Loucy (cell line): ENCODE results near the gene CYP27B1.

ENCODE experiments used
- H2AFZ ChIP-seq: fragments of 200-600 bp; sonication (generic); 2 replicates; pipeline ENCODE4 v1.6.0; 2016; ENCODE audit warnings: antibody characterized with exemption, mild to moderate bottlenecking, low read length, moderate library complexity
- H3F3A ChIP-seq: fragments of 200-600 bp; 2 replicates; pipeline ENCODE4 v1.6.0; 2016; ENCODE audit warnings: antibody characterized with exemption, low read depth, mild to moderate bottlenecking
- H3K27me3 ChIP-seq: fragments of 200-600 bp; sonication (generic); 2 replicates; pipeline ENCODE4 v1.6.1; 2014; ENCODE audit warnings: low read length, mild to moderate bottlenecking; ENCODE audit not compliant: insufficient read depth, poor library complexity, severe bottlenecking
- H3K36me3 ChIP-seq: fragments of 200-600 bp; sonication (generic); 2 replicates; pipeline ENCODE4 v1.6.1; 2016; ENCODE audit warnings: low read length; ENCODE audit not compliant: insufficient read depth
- H3K4me1 ChIP-seq: fragments of 200-600 bp; sonication (generic); 2 replicates; pipeline ENCODE4 v1.5.1; 2014; ENCODE audit warnings: low read length, mild to moderate bottlenecking; ENCODE audit not compliant: insufficient read depth, poor library complexity, severe bottlenecking
- H3K4me2 ChIP-seq: fragments of 200-600 bp; sonication (generic); 2 replicates; pipeline ENCODE4 v1.6.0; 2014; ENCODE audit warnings: antibody characterized with exemption, low read length, low read depth, mild to moderate bottlenecking; ENCODE audit not compliant: poor library complexity, severe bottlenecking
- H3K4me3 ChIP-seq: fragments of 200-600 bp; sonication (generic); 2 replicates; pipeline ENCODE4 v1.5.1; 2014; ENCODE audit warnings: low read length, mild to moderate bottlenecking, mixed read lengths; ENCODE audit not compliant: poor library complexity, severe bottlenecking
- H3K79me2 ChIP-seq: fragments of 200-600 bp; sonication (generic); 2 replicates; pipeline ENCODE4 v1.6.1; 2014; ENCODE audit warnings: low read length; ENCODE audit not compliant: insufficient read depth
- H3K9ac ChIP-seq: fragments of 200-600 bp; sonication (generic); 2 replicates; pipeline ENCODE4 v1.6.0; 2014; ENCODE audit warnings: mild to moderate bottlenecking, low read depth, low read length, moderate library complexity; ENCODE audit not compliant: poor library complexity, severe bottlenecking
- H3K9me2 ChIP-seq: fragments of 200-600 bp; sonication (generic); replicated peaks from 2 replicates; pipeline ENCODE4 v1.6.1; 2016; ENCODE audit warnings: low read depth, low read length, mixed read lengths
- H3K9me3 ChIP-seq: fragments of 200-600 bp; sonication (generic); 2 replicates; pipeline ENCODE4 v1.6.1; 2014; ENCODE audit warnings: mild to moderate bottlenecking, antibody characterized with exemption, low read length, low read depth; ENCODE audit not compliant: insufficient read depth
- H4K20me1 ChIP-seq: fragments of 200-600 bp; sonication (generic); 2 replicates; pipeline ENCODE4 v1.6.0; 2014; ENCODE audit warnings: antibody characterized with exemption, low read length, mild to moderate bottlenecking; ENCODE audit not compliant: insufficient read depth, poor library complexity, severe bottlenecking
- EZH2phosphoT487 ChIP-seq: fragments of 200-600 bp; IDR thresholded peaks from 2 replicates; pipeline ENCODE4 v1.6.1; 2018; ENCODE audit warnings: antibody characterized with exemption, mild to moderate bottlenecking, moderate library complexity, borderline replicate concordance
- TF ChIP-seq, protein P1 (sequence below): fragments of 200-600 bp; sonication (generic); conservative IDR thresholded peaks from 2 replicates; pipeline ENCODE4 v1.5.1; 2014; ENCODE audit warnings: mild to moderate bottlenecking, antibody characterized with exemption, low read length

Gene CYP27B1

DNA sequence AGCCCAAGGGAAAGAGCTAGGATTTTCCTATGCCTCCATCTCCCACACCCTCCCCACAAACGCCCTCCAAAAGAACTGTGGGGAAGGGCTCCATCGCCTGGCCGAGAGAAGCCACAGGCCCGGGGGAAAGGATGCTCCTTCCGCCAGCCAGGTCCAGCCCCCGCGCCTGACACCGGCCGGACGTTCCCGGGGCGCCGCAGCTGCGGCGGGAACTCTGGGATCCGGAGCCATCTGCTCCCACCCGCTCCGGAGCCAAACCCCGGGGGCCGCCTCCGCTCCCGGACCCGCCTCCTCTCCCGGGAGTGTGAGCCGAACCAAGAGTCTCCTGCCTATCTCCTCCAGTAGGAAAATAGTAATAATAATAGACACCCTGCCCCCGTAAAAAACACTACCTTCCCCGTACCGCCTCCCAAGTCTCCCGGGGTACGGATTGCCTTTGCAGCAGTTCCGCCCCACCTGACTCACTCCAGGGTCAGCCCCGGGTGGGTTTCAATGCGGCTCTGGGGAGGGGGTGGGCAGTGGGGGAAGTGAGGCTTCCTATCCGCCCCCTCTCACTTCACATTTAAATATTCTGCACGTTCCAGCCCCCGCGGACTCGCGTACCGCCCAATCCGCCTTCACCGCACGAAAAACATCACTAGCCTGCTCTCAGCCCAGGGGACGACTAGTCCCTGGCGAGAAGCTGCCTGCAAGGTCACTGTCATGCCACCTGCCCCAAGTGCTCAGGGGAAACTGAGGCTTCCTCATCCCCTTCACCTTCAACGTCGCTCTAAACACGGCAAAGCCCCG lies 30.7 kb downstream of the CYP27B1 start:
- Histone ChIP-seq H3K4me3 (no peak overlapping the region), H3K9ac (no peak overlapping the region), H3K4me2 (peak overlapping the region; percentile 30)

DNA sequence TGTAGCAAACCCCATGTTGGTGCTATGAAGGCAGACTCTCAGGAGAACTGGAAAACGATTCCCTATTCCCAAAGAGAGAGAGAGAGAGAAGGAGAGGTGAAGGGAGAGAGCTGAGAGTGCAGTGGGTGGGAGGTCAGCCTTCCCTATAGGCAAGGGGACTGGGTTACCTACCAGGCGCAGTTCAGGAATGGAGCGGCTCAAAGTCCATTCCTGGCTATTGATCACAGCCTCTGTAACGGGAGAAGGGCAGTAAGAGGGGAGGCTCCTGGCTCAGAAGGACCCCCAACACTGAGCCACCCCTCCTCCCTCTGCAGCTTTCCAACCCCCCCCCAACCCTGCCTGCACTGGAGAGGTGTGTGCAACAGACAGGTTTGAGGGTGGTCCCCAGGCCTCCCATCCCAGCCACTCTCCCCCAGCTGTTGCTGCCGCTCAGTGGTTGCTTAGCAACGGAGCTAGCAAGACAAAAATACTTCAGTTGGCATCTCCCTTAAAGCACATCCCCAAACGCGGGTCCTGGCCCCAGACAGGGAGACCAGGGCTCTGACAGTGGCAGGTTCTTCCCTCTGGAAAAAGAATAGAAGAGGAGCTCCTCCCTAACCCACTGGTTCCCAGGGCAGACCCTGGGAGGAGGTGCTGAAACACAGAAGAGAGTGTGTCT lies 31.6 kb downstream of the CYP27B1 start:
- Histone ChIP-seq H3K27me3 (no peaks in the 10 kb centered on the region), H3K9me3 (no peaks in the 10 kb centered on the region), H3K79me2 (peaks cover 55% of the 10 kb centered on the region), H3F3A (no peaks in the 10 kb centered on the region), H2AFZ (no peak overlapping the region), H3K9ac (no peak overlapping the region), H3K4me1 (peaks cover 15% of the 10 kb centered on the region), H3K4me2 (no peak overlapping the region), H3K4me3 (no peak overlapping the region), H3K9me2 (no peaks in the 10 kb centered on the region), H4K20me1 (peaks cover 41% of the 10 kb centered on the region), H3K36me3 (peaks cover 49% of the 10 kb centered on the region; the same call in 1 of the 2 replicates)
- TF ChIP-seq, protein P1, sequence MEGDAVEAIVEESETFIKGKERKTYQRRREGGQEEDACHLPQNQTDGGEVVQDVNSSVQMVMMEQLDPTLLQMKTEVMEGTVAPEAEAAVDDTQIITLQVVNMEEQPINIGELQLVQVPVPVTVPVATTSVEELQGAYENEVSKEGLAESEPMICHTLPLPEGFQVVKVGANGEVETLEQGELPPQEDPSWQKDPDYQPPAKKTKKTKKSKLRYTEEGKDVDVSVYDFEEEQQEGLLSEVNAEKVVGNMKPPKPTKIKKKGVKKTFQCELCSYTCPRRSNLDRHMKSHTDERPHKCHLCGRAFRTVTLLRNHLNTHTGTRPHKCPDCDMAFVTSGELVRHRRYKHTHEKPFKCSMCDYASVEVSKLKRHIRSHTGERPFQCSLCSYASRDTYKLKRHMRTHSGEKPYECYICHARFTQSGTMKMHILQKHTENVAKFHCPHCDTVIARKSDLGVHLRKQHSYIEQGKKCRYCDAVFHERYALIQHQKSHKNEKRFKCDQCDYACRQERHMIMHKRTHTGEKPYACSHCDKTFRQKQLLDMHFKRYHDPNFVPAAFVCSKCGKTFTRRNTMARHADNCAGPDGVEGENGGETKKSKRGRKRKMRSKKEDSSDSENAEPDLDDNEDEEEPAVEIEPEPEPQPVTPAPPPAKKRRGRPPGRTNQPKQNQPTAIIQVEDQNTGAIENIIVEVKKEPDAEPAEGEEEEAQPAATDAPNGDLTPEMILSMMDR, result no peak
- no peak for TF ChIP-seq EZH2phosphoT487

More for the DNA sequence above, 30.7 kb downstream of the CYP27B1 start:
- peaks cover 41% of the 10 kb centered on the region; the same call in 1 of the 2 replicates for H3K36me3 ChIP-seq
- TF ChIP-seq, protein P1, result no peak
- TF ChIP-seq EZH2phosphoT487, result no peak
- no peaks in the 10 kb centered on the region for H3K27me3 ChIP-seq
- H2AFZ ChIP-seq, result no peak overlapping the region
- H4K20me1 ChIP-seq, result peaks cover 48% of the 10 kb centered on the region
- H3K79me2 ChIP-seq, result peaks cover 64% of the 10 kb centered on the region
- no peaks in the 10 kb centered on the region for H3F3A ChIP-seq
- H3K4me1 ChIP-seq, result peaks cover 21% of the 10 kb centered on the region
- H3K9me2 ChIP-seq, result no peaks in the 10 kb centered on the region
- no peaks in the 10 kb centered on the region for H3K9me3 ChIP-seq

DNA sequence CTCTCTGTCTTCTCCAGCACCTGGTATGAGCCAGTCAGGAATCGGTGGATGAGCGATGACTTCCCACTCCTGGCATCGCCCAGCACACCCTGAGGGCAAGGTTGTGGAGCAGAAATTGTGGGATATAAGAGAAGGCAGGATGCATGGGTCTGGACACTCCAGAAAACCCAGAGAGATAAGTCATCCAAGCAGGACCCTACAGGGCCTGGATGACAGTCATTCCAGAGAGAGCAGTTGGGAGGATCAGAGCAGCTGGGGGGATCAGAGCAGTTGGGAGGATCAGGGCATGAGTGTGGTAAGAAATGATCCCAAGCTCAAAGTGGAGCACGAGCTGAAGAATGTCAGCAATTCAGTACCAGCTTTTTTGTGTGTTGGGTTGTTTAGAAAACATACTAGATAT lies 32.3 kb downstream of the CYP27B1 start:
- Histone ChIP-seq H3K9me2 (no peaks in the 10 kb centered on the region), H3K4me1 (peaks cover 8% of the 10 kb centered on the region), H4K20me1 (peaks cover 34% of the 10 kb centered on the region), H2AFZ (no peak overlapping the region), H3K9ac (no peak overlapping the region), H3K4me2 (no peak overlapping the region), H3F3A (no peaks in the 10 kb centered on the region), H3K9me3 (no peaks in the 10 kb centered on the region), H3K79me2 (peaks cover 48% of the 10 kb centered on the region), H3K36me3 (peaks cover 56% of the 10 kb centered on the region; the same call in 1 of the 2 replicates), H3K4me3 (no peak overlapping the region), H3K27me3 (no peaks in the 10 kb centered on the region)
- TF ChIP-seq EZH2phosphoT487, result no peak
- TF ChIP-seq, protein P1, result no peak
